NCI-H2227 (cell line): Measurements from ENCODE around the gene ELK3.

ENCODE experiments used
- DNase-seq: peaks from one replicate; lab custom pipeline; 2025; ENCODE audit not compliant: unreplicated experiment; lab: John Stamatoyannopoulos, UW

The ELK3 gene

GRCh38 chr12:96234591-96235483 lies 40.7 kb downstream of the ELK3 start:
- DNase-seq, result no peak

DNA sequence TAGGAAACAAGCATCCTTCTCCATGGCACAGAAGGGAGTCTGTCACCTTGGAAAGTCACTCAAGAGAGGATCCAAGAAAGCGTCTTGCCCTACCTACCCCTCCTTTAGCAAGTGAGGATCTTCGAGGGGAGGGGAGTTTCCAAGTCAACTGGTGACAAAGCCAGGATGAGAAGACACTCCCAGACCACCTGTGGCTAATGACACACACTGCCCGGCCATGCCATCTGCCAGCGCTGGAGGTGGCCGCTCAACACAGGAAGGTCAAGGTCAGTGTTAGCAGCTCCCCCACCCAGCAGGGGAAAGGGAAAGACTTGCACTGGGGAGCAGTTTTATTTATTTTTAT lies 41.3 kb downstream of the ELK3 start:
- DNase-seq, result peak; percentile 32

GRCh38 chr12:96236221-96236822 lies 42.1 kb downstream of the ELK3 start:
- no peak for DNase-seq

- no peak for DNase-seq
Observed at GRCh38 chr12:96237035-96237434, 42.9 kb downstream of the ELK3 start.

DNA sequence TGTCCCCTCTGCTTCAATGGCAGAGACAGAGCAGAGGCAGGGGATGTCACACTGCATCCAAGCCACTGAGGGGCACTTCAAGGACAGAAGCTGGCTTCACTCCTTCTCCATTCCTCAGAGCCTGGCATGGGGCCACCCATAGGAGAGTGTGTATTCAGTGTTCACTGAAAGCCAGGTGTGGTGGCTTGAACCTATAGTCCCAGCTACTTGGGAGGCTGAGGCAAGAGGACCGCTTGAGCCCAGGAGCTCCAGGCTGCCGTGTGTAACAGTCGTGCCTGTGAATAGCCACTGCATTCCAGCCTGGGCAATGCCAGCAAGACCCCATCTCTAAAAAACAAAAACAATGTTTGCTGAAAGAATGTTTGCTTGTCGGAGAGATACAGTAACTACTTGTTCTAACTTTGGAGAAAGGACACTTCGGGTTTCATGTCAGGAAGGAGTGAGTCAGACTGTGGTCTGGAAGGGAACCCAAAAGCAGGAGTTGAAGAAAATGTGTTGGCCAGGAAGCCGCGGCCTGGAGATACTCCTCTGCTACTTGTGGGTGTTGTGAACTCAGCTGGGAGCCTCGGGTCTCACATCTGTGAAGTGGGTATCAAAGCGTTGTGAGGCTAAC lies 43.4 kb downstream of the ELK3 start:
- no peak for DNase-seq

DNA sequence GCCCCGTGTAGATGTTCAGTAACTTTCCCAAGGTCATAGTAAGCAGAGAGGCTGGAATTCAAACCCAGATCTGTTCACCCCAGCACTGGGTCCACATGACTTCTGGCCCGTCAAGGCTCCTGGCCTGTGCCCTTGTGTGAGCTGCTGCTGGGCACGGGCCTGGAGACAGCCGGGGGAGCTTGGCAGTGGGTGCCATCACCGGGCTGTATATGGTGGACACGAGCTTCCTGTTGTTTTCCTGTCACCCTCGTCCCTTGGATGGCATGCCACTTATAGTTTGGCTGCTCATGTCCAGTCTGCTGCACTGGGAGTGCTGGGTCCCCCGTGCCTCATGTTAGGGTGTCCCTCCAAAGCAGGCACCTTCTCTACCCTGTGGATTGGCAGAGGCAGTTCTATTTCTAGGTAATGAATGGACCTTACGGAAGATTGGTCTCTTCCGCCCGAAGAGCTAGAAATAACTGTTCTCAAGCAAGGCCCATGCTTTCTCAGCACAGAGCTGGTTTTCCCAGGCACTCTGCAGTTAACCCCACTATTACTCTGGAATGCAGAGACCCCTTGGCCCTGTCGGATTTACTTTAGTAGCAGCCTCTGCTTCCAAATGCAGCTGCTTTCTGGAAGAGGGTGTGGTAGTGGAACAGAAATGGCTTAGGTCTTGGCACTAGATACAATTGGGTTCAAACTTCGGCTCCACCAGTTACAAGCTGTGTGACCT lies 44.3 kb downstream of the ELK3 start:
- peak; percentile 13 for DNase-seq

DNA sequence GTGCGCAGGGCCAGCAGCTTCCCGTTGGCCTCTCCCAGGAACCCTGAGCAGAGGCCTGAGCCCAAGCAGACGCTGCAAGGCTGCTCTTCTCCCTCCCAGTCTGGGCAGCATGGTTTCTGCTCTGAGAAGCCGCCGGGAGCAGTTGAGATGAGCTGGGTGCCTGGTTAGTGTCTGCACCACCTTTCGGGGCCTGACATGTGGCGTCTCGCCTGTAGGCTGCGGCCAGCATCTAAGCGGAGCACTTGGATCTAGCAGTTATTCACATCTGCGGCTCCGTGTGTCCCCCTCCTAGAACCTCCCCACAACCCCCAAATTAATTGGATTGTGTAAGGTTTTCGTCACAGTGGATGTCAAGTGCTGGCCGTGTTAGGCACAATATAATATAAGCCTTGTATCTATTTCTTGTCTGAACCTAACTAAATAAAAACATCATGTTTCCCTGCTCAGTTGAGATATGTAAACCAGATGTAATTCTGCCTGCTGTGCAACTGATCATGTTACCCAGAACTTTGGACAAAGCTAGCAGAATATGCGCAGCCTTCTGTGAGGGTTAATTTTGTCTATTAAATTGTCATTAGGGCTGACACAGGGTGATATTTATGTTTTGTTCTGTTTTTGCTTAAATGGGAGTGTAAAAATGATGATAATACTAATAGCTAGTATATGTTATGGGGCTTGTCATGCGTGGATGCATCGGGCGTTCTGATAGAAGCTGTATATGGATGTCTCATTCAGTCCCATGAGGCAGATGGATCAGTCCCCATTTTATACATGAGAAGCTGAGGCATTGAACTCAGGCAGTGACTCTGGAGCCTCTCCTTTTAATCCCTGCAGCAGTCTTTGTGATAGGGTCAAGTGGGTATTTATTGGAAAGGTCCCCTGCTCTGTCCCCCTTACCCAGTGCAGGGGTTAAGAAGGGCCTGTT lies 45.8 kb downstream of the ELK3 start:
- no peak for DNase-seq

DNA sequence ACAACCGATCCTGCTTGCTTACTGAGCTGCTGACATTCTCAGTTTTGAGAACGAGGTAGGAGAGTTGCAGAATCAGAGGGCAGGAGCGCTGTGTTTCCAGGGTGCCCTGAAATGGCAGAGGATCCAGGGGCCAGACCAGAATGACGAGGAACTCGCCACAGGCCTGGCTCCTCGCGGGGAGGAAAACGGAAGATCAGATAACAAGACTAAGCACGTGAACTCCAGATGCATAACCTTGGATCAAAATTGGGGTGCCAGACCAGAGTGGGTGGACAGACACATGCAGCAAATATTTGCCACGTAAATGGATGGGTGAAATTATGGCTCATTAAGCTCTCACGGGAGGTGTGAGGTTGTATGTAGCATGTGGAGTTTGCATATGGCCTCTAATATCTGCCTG lies 46.5 kb downstream of the ELK3 start:
- DNase-seq, result no peak

GRCh38 chr12:96241431-96241830 lies 47.3 kb downstream of the ELK3 start:
- no peak for DNase-seq

GRCh38 chr12:96241846-96242256 lies 47.7 kb downstream of the ELK3 start:
- DNase-seq, result peak; percentile 62

DNA sequence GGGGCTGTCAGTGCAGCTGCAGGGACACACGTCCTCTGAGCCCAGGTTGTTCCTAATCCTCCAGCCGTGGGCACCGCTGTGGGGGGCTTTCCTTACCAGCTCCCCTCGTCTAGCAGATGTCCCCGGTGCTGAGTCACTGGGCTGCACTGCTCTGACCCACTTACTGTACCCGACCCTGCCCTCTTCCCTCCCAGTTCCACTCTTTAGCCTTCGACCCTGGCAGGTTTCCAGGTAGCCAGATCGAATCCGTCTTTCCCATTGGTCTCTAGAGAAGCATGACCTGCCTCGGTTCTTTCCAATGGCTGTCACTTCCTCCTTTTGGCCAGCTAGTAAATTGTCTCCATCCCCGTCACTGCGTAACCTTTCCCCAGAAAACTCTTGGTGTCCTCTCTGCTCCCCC lies 48.4 kb downstream of the ELK3 start:
- DNase-seq, result no peak

DNA sequence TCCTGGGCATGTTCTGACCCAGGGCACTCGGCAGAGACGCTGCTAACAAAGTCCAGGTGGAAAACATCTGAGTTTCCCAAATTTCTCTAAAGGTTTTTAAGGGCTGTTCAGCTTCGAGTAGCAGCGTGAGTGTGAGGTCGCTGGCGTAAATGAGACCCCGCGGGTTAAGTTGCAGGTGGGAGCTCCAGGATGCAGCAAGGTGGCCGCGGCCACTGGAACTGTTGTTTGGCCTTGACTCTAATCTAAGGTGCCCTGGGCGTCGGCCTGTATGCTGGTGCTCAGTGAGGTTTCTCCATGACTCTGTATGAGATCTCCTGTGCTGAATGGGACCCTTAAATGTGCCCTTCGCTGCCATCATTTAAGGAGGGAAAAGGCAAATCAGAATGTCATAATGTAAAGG lies 50.7 kb downstream of the ELK3 start:
- no peak for DNase-seq

- DNase-seq, result no peak
Observed at GRCh38 chr12:96246926-96247505, 52.8 kb downstream of the ELK3 start.

DNA sequence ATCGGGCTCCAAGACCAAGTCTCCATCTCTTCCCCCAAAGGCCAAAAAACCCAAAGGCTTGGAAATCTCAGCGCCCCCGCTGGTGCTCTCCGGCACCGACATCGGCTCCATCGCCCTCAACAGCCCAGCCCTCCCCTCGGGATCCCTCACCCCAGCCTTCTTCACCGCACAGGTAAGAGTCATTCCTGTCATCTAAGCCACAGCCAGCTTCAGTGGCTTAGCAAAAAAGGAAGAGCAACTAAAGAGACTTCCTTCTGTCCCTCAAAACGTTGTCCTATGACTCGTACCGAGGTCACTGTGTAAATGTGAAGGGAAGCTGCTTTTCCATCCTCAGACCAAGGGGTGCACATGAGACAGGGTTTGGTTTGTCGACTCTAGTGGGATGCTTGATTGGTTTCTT lies 53.4 kb downstream of the ELK3 start:
- no peak for DNase-seq

DNA sequence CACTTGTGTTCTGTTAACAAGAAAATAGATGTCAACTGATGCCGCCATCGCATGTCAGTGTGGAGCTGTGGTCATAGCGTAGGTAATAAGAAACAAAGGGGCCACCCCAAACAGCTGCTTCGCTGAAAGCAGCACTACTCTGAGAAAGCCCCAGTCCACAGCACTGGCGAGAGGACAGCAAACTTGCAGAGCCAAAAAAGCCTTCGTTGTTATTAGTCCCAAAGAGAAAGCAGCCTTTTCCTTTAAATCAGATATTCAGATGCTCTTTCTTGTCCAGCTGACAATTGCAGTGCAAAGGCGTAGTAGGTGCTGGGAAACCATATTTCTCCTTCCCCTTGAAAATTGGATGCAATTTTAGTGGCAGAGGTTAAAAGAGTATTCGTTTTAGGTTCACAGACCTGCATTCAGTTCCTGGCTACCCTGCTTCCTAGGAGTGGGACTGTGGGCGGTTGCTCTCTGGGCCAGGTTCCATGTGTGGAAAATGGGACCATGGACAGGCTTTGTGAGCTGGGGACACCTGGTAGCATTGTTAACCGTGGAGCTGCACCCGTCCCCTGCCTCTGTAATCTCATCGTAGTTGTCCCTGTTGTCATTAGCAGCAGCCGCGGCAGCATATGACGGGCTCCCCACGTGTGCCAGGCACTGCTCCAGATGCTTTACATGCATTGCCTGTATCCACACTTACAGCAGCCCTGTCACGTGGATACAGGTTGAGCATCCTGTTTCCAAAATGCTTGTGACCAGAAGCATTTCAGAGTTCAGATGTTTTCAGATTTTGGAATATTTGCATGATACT lies 54.2 kb downstream of the ELK3 start:
- DNase-seq, result peak; percentile 10

- DNase-seq, result peak; percentile 43
Observed at GRCh38 chr12:96249196-96250118, 55.3 kb downstream of the ELK3 start.

GRCh38 chr12:96250119-96250685 lies 56.0 kb downstream of the ELK3 start:
- DNase-seq, result no peak

- DNase-seq, result no peak
Observed at GRCh38 chr12:96255077-96255476, 60.9 kb downstream of the ELK3 start.
